GM18907 (cell line): Measurements from ENCODE around the gene TET2.
"Not testable (repeated sequence)": the region's sequence is repeated elsewhere in the genome, so short reads cannot be mapped to it uniquely, and the experiment has no call there.

Source experiments
- ATAC-seq: cut with Tn5 transposase; IDR thresholded peaks from one replicate; pipeline ENCODE4 v1.9.1; 2021; ENCODE audit warnings: mild to moderate bottlenecking, moderate library complexity; ENCODE audit not compliant: unreplicated experiment

Gene TET2

DNA sequence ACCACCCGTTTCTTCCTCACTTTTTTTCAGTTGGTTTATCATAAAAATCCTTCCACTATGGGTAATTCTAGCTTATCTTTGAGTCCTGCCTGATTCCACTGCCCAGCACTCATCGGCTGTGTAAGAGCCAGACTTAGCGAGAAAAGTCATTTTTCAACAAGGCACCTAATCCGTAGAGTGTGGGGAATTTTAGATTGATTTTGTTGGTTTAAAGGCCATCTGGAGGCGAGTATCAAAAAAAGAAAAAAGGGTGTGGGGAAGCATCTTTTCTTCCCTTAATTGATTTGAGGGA is 134.4 kb downstream of the TET2 start:
- ATAC-seq: no peak

- no peak for ATAC-seq
Observed at GRCh38 chr4:105282489-105282888, 135.8 kb downstream of the TET2 start.

DNA sequence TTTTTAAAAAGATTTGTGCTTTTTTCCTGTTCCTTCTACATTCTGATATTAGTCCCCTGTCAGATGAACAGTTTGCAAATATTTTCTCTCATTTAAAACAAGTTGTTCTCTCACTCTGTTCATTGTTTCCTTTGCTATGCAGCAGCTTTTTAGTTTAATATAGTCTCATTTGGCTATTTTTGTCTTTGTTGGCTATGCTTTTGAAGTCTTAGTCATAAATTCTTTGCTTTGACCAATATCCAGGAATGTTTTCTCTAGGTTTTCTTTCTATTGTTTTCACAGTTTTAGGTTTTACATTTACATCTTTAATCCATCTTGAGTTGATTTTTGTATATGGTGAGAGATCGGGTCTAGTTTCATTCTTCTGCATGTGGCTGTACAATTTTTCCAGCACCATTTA is 136.8 kb downstream of the TET2 start:
- ATAC-seq: no peak

GRCh38 chr4:105288121-105288520 is 141.4 kb downstream of the TET2 start:
- no peak for ATAC-seq

GRCh38 chr4:105291925-105292324 is 145.2 kb downstream of the TET2 start:
- ATAC-seq: no peak

DNA sequence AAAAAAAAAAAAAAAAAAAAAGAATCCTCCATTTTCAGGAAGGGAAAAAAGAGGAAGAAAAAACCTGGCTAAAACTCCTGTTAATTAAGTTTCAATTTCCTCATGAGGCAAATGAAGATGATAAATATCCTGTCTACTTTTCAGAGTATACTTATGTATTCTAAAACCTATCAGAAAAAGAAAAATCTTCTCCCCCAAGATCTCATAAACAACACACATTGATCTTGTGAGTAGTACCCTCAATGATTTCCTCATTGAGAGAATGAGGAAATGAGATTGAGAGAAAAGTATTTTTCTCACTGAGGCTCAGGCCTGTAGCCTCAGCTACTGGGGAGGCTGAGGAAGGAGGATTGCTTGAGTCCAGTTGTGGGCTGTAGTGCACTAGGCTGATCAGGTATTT is 146.7 kb downstream of the TET2 start:
- no peak for ATAC-seq

DNA sequence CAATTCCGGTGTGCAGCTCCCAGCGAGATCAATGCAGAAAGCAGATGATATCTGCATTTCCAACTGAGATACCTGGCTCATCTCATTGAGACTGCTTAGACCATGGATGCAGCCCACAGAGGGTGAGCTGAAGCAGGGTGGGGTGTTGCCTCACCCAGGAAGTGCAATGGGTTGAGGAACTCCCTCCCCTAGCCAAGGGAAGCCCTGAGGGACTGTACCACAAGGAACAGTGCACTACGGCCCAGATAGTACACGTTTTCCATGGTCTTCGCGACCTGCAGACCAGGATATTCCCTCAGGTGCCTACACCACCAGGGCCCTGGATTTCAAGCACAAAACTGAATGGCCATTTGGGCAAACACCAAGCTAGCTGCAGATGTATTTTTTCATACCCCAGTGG is 150.0 kb downstream of the TET2 start:
- ATAC-seq: no peak

DNA sequence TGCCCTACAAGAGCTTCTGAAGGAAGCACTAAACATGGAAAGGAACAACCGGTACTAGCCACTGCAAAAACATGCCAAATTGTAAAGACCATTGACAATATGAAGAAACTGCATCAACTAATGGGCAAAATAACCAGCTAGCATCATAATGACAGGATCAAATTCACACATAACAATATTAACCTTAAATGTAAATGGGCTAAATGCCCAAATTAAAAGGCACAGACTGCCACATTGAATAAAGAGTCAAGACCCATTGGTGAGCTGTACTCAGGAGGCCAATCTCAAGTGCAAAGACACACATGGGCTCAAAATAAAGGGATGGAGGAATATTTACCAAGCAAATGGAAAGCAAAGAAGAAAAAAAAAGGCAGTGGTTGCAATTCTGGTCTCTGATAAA is 152.4 kb downstream of the TET2 start:
- ATAC-seq: not testable (repeated sequence)

DNA sequence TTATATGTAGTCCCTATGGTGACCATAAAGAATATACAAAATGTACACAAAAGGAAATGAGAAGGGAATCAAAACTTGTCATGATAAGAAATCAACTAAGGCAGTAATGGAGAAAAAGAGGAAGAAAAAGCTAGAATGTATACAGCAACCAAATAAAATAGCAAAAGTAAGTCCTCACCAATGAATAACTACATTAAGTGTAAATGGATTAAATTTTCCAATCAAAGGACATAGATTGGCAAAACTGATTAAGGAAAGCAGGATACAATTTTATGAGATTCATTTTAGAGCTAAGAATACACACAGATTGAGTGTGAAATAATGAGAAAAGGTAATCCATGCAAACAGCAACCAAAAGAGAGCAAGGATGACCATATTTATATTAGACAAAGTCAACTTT is 157.4 kb downstream of the TET2 start:
- ATAC-seq: no peak

- ATAC-seq: peak; percentile 40
Observed at GRCh38 chr4:105305019-105305836, 158.6 kb downstream of the TET2 start.

GRCh38 chr4:105306158-105306781 is 159.6 kb downstream of the TET2 start:
- ATAC-seq: peak; percentile 95

DNA sequence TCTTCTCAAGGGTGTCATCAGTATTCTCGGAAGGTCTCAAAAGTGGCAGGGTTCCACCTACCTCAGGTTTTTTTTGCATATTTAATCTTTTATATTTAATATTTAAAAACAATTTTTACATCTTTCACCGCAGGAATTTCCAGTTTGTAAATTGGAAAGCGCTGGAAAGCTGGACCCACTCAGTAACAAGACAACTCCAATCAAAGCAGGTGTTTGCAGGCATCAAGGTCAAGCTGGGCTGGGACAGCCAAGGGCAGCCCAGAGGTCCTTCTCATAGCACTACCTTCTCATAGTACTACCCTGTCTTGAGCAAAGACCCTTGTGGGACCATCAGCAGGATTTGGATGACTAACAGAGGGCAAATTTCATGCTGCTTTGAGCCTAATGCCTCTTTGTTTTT is 160.1 kb downstream of the TET2 start:
- no peak for ATAC-seq

- ATAC-seq: no peak
Observed at GRCh38 chr4:105318486-105318885, 171.8 kb downstream of the TET2 start.

DNA sequence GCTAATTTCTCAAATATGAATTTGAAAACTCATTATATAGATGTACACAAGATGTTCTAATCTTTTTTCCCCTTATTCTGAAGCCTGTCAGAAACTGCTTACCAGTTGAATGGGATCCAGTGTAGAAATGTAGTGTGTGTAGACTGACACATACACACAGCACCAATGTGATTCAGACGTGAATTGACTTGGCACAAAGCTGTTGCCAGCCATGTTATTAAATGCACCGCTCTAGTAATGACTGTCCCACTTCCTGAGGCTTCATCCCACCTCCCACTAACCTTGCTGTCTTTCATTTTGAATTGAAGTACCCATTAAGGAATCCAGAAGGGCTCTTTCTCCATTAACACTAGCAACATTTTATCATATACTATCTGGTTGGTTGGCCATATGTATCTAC is 180.5 kb downstream of the TET2 start:
- no peak for ATAC-seq

DNA sequence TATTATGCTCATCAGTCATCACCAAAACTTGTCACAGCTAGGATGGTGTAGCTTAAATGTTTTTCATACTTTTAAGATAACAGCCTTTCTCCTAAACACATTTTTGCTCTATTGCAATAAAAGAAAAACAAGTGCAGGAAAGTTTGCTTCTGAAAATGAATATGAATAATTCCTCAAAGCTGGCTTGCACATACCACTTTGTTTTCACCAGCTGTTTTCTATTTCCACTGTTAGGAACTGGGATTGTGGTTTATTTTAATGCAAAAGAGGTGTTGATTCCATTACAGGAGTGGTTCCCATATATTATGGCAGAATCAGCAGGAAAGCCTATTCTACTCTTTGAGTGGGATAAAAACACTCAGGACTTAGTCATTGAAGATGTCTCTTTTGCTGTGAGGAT is 181.3 kb downstream of the TET2 start:
- no peak for ATAC-seq

DNA sequence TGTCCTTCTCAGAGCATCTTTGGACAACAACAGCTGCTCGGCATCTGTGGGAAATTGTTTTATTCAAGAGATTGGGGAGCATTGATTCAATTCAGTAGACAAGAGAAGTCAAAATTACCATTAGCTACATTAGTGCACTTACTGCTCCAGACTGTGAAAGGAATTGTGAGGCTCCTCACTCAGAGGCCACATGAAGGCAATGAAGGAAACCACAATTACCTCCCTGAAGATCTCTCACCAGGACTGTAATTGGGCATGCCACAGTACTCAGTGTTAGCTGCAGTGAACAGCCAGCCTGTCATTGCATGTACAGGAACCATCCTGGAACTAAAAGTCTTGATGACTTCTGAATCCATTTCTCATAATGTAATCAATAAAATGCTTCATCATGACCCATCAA is 182.4 kb downstream of the TET2 start:
- no peak for ATAC-seq
